LHCN-M2 (cell line): ENCODE data around the gene FNDC8. TPM values are rescaled to one million over a fixed set of nuclear protein-coding genes. Genes with fewer than 3 reads are reported as not detected.
"Not testable (repeated sequence)": the region's sequence is repeated elsewhere in the genome, so short reads cannot be mapped to it uniquely, and the experiment has no call there.

Experiments used
- DNase-seq: peaks from one replicate; pipeline ENCODE4 v3.0.0-alpha.2; 2012; ENCODE audit warnings: low read depth
- total RNA-seq: library from RNA; depleted of rRNA; stranded (reverse); fragments of >200 nt; gene quantifications from 2 replicates; pipeline ENCODE4 v1.2.3, GENCODE V29; 2014; rRNA removed

FNDC8 gene
- total RNA-seq, 1 experiment from 2014 or later = not detected

DNA sequence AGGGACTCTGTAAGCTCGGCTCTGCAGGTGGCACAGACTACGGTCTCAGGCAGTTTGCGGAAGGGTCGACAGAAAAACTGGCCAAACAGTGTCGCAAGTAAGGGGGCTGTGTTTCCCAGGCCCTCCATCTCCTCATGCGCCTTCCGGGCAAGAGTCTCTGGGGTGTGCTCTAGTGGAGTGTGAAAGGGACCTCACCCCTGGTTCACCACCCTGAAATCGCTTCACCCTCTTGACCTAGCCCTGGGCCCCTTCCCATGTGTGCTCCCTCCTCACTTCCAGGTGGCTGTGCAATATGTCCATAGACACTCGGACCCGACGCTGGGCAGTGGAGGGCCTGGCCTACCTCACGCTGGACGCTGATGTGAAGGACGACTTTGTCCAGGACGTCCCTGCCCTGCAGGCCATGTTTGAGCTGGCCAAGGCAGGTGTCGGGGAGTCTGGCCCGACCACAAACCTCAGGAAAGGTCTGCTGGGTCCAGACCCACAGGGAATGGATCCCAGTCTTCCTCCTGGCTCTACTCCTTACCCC, 48.5 kb downstream of the FNDC8 start:
- DNase-seq = no peak

DNA sequence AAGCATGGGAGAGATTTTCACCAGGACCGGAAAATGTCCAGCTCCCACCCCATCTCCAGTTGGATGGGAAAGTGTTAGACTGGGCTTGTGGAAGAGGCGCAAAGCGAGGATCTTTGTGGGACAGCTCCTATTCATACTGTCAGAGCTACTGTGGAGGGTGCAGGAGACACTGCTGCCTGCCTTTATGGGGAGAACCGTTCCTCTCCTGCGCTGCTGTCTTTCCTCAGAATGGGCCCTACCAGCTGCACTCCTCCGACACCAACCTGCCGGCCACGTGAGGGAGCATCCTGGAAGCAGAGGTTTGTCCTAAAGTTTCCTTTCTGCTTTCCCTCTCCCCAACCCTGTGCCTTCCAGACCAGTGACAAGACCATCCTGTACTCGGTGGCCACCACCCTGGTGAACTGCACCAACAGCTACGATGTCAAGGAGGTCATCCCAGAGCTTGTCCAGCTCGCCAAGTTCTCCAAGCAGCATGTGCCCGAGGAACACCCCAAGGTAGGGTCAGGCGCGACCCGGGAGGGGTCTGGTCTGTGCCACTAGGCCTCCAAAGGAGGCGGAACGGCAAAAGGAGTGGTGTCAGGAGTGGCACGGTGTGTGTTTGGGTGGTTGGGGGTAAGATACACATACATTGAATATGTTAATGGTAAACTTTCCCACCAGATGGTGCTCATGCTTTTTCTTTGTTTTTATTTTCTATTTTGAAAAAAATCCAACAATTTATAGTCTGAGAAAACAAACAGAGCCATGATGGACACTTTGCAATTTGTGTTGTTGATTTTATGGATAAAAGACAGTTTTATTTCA, 49.8 kb downstream of the FNDC8 start:
- peak; percentile 46 for DNase-seq

DNA sequence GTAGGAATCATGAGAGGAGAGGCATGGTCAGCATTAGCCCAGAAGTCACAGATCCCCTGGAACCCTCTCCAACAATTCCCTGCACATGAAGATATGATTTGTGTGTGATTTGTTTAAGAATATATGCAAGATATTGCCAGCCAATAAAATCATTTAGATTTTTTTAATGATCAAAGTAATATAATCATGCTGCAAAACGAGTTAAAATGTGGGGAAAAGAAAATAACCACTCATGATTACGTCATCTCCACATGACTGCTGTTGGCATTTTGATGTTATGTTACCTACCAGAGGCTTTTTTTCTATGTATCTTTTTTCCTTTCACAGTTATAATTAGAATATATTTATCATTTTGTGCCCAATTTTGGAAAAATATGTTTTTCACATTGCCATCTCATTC, 50.4 kb downstream of the FNDC8 start:
- peak; percentile 29 for DNase-seq

- DNase-seq = not testable (repeated sequence)
Measured at GRCh38 chr17:35172321-35172720, 50.9 kb downstream of the FNDC8 start.

- DNase-seq = no peak
Measured at GRCh38 chr17:35174835-35175334, 53.5 kb downstream of the FNDC8 start.

GRCh38 chr17:35175638-35176415, 54.4 kb downstream of the FNDC8 start:
- no peak for DNase-seq

GRCh38 chr17:35176897-35177296, 55.5 kb downstream of the FNDC8 start:
- DNase-seq = no peak

DNA sequence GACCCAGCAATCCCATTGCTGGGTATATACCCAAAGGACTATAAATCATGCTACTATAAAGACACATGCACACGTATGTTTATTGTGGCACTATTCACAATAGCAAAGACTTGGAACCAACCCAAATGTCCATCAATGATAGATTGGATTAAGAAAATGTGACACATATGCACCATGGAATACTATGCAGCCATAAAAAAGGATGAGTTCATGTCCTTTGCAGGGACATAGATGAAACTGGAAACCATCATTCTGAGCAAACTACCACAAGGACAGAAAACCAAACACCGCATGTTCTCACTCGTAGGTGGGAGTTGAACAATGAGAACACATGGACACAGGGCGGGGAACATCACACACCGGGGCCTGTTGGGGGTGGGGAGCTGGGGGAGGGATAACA, 58.0 kb downstream of the FNDC8 start:
- not testable (repeated sequence) for DNase-seq

Other genes with a start within 250 kb of the FNDC8 start
- gene CCT6B, start 160.2 kb upstream of the FNDC8 start, total RNA-seq = 1.8 and 2.0 TPM in 2 replicates
- 10.2 and 13.4 TPM in 2 replicates for gene ZNF830, start 160.1 kb upstream of the FNDC8 start, total RNA-seq
- 19.2 and 24.4 TPM in 2 replicates for gene LIG3, start 141.1 kb upstream of the FNDC8 start, total RNA-seq
- gene RFFL, start 57.9 kb upstream of the FNDC8 start, total RNA-seq = 14.5 and 16.6 TPM in 2 replicates
- 16.0 and 17.1 TPM in 2 replicates for gene RAD51D, start 1.8 kb upstream of the FNDC8 start, total RNA-seq
- 22.3 and 27.1 TPM in 2 replicates for gene NLE1, start 20.7 kb downstream of the FNDC8 start, total RNA-seq
- 0.17 TPM in 1 of 2 replicates, not detected in the other for gene UNC45B, start 26.2 kb downstream of the FNDC8 start, total RNA-seq
- not detected in 2 replicates for gene SLC35G3, start 72.8 kb downstream of the FNDC8 start, total RNA-seq
- 38.5 and 43.5 TPM in 2 replicates for gene SLFN5, start 121.5 kb downstream of the FNDC8 start, total RNA-seq